GM18873 (cell line): Measurements from ENCODE around the gene IL20.

Experiments
- ATAC-seq: cut with Tn5 transposase; IDR thresholded peaks from one replicate; pipeline ENCODE4 v1.9.1; 2021; ENCODE audit warnings: mild to moderate bottlenecking, moderate library complexity, moderate number of reproducible peaks; ENCODE audit not compliant: unreplicated experiment, low FRiP score

The IL20 gene

DNA sequence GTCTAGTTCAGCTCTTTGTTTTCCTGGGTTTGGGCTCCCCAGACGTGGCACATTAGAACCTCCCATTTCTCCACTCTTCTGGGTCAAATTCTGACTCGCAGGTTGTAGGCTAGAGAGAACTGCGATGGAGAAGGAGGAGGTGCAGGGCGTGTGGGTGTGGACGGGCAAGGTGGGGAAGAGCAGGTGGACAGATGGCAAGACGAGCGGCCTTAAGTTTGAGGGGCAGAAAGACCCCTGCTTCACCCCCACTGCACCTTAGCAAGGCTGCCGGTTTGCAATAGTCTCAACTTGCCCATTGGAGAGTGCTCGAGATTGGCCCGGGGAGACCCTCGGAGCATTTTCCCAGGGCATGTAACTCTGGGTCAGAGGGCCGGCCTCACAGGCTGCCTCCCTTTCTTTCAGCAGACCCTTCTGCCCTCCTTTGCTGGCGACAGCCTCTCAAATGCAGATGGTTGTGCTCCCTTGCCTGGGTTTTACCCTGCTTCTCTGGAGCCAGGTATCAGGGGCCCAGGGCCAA, 33.5 kb downstream of the IL20 start:
- no peak for ATAC-seq

DNA sequence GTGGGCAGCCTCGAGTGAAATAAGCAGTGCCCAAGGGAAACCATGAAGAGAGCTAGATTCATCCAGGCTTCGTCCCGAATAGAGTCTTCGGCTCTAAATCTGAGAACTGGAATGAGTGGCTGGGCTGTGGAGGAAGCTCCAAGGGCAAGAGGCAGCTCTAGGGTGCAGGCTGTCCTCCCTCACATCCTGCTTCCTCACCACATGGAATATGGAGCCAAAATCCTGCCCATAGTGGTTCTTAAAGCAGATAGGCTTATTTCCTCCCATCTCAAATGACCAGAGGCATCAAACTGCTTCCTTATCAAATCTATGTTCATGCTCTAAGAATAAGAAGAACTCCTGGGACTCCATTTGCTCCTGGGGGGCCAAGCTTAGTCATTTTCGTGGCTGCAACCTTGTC, 34.3 kb downstream of the IL20 start:
- no peak for ATAC-seq

DNA sequence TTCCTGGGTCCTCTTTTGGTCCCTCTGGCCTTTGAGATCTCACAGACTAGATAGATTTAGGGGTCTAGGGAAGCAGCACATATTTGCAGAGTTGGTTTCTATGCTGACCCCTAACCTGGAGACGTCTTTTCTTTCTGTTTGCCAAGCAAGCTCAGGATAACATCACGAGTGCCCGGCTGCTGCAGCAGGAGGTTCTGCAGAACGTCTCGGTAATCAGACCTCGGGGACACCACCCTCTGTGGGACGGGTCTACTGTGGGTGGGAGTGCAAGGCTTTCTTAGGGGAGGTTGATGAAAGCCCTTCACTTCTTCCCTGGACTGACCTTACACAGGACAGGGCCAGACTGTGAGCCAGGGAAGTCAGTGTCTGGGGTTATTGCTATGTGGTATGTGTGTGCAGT, 34.7 kb downstream of the IL20 start:
- ATAC-seq, result no peak

DNA sequence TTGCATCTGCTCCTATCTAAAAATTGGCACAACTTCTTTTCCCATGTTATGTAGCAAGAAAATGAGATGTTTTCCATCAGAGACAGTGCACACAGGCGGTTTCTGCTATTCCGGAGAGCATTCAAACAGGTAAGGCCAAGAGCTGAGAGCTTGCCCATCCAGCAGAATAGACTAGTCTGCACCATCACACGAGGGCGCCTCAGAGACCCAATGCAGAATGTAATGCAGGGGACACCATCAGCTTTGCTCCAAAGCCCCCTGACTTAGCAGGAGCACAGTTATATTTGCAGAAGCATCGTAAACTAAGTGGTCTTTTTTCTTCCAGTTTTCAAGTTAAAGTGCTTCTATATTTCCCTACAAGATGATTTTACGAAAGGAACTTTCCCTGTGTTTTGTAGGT, 36.5 kb downstream of the IL20 start:
- ATAC-seq, result no peak

DNA sequence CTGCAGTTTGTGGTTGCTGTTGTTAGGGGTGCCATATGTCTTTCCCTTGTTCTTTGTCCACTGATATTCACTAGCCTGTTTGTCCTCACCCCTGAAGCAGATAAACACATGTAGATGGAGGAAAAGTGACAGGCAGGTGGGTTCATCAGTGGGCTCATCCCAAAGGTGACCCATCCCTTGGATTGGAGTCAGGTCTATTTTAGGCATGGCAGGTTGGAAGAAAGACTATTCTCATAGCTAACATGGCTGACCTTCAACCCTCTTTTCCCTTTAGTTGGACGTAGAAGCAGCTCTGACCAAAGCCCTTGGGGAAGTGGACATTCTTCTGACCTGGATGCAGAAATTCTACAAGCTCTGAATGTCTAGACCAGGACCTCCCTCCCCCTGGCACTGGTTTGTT, 37.3 kb downstream of the IL20 start:
- ATAC-seq, result no peak

DNA sequence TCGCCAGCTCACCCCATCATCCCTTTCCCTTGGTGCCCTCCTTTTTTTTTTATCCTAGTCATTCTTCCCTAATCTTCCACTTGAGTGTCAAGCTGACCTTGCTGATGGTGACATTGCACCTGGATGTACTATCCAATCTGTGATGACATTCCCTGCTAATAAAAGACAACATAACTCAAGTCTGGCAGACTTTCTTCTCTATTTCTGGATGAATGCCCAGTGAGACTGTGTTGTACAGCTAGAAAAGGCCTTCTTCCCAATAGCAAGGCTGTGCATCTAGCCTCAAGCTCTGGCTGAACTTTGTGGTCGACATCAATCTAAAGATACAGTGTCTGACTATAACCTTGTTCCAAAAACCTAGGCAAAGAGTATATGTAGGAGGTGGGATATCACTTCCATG, 38.3 kb downstream of the IL20 start:
- ATAC-seq, result no peak

DNA sequence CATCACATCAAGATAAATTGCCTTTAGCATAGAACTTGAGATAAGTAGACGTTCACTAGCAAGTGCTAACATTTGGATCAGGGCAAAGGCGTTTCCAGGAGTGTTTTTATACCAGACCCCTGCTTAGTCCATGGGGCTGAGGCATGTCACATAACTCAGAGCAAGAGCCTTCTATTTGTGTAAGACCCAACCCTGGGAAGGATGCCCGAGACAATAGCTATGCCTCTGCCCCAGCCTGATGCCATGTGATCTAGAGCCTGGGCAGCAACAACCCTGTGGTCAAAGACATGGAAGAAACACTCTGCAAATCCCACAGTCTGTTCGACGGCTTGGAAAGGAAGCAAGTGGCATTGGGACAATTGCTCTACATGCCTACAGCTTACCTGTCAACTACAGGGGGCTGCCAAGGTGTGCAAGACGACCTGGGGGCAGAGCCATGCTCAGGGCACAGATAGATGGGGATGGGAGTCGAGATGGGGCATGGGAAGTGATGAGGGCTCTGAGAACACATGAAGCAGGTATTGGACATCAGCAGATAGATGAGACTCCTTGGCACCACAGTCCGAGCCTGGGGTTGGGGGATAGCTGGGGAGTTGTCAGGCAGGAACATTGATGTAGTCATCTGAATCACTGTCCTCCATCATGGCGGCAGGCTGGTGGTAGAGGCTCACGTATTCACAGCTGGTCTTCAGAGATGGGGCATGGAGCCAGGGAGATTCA, 39.2 kb downstream of the IL20 start:
- no peak for ATAC-seq

DNA sequence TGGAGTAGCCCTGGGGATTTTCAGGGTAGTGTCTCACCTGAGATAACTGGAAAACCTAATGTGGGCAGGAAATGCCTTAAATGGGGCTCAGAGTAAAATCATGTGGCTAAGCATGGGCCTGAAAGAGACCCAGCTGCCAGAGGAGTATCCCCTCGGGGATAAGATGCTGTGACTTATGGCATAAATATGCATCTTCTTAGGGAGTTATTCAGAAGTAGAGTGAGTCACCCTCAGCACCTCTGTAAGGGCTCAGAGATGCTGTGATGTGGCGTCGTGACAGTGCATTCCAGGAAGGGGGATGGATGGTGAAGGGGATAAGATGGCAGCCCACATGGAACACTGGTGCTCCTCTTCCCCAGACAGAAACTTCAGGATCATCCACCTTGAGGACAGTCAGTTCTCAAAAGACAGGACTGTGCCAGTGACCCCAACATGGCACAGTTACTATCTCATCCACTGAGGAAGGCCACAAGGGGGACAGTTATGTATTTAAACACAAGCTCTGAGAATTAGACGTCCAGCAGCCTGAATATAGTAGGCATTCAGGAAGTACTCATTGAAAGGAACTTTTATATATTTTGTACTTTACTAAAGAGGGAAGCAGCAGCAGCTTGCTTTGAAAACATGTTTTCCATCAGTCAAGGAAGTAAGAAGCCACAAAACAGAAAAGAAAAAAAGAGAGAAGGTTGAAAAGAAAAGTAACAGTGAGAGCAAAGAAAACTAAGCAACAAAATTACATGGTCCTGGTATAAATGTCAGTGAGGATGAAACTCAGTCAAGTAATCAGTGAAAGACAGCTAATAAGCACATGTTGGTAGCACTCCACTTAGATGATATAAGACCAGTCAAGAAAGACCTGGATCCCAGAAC, 40.1 kb downstream of the IL20 start:
- no peak for ATAC-seq

DNA sequence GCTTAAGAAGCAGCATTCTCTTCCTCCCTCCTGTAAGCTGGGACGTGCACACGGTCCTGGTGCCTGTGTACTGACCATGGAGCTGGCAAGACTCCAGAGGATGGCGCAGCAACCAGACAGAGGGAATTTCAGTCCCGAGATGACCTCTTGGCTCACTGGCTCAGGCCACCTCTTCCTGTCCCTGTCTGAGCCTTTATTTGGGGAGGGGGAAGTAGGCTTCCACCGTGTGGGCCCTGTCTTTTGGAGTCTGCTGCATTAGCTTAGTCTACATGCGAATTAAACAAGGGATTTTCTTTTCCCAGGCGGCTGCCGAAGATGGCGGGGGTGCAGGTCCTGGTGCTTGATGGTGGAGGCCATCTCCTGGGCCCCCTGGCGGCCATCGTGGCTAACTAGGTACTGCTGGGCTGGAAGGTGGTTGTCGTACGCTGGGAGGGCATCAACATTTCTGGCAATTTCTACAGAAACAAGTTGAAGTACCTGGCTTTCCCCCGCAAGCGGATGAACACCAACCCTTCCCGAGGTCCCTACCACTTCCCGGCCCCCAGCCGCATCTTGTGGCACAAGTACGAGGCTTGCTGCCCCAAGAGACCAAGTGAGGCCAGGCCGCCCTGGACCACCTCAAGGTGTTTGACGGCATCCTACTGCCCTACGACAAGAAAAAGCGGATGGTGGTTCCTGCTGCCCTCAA, 42.0 kb downstream of the IL20 start:
- no peak for ATAC-seq

DNA sequence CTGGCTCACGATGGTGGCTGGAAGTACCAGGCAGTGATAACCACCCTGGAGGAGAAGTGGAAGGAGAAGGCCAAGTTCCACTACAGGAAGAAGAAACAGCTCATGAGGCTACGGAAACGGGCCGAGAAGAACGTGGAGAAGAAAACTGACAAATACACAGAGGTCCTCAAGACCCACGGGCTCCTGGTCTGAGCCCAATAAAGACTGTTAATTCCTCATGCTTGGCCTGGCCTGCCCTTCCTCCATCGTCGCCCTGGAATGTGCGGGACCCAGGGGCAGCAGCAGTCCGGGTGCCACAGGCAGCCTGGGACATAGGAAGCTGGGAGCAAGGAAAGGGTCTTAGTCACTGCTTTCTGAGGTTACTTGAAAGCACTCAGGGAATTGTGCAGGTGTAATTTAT, 42.6 kb downstream of the IL20 start:
- no peak for ATAC-seq

DNA sequence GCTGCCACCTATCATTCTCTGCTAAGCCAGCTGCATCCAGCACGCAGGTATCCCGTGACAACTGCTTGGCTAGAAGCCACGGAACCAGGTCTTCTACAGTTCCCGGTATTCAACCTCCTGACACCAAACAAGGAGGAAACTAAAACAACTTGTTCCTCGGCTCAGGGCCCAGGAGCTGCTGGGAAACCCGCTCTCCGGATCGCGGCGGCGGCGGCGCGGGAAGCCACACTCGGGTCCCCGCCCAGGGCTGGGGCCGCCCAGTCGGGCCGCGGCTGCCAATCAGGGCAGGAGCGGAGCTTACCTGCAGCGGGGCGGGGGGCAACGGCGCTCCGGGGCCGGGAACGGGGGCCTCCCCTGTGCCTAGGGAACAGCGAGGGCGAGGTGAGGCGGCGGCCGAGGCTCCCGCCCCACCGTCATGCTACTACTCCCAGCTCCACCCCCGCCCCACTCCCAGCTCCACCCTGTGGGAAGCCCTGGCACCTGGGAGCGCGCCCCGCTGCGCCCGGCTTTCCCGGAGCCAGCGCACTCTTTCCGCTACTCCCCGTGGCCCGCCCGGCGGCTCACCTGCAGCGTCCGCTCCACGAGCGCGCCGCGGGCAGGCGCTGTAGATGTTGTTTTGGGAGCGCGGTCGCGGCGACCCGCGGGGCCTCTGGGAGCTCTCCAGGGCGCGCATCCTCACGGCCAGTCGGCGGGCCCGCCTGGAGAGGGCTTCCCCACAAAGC, 43.9 kb downstream of the IL20 start:
- ATAC-seq, result no peak

DNA sequence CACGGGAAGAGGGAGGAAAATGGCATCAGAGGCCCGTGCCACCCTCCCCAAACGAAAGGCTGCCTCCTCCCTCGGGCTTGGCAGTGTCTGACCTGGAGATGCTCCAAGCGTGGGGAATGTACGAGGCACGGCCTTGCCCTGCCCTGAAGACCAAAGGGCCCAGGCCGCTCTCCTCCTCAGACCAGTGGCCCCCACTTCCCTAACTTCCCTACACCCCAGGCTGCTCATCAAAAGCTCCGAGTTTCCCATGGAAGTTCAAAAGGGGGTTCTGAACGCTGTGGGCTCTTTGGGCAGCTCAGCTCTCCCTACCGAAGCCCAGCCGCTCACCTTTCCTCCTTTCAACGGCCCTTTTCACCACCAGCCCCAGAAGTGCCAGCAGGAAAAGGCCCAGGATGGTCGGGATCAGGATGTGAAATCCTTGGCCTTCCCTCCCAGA, 44.5 kb downstream of the IL20 start:
- no peak for ATAC-seq

DNA sequence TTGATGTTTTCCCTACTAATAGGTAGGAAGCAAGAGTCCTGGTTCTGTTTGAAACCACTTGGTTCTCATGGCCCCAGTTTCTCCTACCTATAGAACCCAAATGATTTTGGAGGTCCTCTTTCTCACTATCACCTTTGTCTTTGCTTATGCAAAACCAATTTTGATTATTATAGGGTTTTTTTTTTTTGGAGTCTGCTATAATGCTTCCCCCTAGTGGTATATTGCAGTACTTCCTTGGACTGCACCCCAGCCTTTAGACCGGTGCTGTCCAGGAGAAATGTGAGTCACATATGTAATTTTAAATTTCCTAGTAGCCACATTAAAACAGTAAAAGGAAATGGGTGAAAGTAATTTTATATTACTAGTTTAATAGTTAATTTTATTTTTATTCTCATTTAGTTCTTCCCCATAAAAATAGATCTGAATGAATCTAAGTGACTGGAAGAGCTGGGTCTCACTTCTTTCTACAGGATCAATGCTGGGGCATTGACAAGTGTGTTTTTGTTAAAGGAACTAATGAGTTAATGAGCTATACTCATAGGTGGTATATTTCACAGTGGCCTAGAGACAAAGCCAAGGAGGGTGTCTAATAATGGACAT, 45.7 kb downstream of the IL20 start:
- no peak for ATAC-seq

DNA sequence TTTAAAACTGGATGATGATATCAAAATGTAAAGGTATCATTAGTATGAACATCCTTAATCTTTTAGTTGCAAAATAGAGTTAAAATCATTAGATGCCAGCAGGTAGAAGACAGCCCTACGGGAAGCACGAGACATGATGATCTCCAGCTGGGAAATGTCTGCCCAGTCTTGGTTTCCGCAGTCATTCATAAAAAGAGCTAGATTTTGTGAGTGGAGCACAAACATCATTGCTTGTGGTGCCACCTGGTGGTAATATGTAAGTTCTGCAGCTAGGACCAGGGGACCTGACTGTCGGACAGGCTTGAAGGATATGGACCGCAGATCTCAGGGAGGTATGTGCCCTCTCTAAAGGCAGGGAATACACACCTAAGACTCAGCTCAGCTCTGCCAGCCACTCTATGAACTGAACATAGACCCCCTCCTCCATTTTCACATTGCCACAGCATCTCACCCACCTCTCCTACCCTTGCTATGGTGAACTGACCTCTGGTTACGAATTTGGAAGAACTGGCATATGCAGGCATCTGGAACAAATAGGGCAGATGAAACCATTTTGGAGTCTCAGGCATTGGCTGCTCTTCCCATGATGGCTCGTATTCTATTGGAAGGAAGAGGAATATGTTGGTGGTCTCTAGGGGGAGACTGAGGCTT, 47.1 kb downstream of the IL20 start:
- ATAC-seq, result no peak

DNA sequence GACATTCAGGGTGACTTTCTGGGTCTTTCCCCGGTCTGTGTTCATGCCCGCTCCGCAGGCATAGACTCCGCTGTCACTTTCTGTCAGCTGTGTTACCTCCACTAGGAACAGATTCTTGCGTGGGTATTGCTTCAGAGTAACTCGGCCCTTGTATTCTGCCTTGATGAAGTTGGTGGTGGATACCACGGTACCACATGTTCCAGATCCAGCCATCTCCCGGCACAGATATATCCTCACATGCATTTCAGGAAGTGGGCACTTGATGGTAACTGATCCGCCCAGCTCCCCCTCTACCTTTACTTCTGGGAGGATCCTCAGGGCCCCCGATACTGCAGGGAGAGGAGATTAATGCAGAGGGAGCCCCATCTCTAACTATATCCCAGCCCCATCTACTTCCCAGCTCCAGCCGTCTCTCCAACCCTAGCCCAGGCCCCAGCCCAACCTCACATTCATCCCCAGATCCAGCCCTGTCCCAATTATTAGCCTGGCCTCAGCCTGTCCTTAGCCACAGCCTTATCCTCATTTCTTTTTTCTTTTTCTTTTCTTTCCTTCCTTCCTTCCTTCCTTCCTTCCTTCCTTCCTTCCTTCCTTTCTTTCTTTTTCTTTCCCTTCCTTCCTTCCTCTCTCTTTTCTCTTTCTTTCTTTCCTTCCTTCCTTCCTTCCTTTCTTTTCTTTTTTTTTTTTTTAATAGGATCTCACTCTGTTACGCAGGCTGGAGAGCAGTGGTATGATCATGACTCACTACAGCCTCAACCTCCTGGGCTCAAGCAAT, 48.5 kb downstream of the IL20 start:
- ATAC-seq, result no peak

DNA sequence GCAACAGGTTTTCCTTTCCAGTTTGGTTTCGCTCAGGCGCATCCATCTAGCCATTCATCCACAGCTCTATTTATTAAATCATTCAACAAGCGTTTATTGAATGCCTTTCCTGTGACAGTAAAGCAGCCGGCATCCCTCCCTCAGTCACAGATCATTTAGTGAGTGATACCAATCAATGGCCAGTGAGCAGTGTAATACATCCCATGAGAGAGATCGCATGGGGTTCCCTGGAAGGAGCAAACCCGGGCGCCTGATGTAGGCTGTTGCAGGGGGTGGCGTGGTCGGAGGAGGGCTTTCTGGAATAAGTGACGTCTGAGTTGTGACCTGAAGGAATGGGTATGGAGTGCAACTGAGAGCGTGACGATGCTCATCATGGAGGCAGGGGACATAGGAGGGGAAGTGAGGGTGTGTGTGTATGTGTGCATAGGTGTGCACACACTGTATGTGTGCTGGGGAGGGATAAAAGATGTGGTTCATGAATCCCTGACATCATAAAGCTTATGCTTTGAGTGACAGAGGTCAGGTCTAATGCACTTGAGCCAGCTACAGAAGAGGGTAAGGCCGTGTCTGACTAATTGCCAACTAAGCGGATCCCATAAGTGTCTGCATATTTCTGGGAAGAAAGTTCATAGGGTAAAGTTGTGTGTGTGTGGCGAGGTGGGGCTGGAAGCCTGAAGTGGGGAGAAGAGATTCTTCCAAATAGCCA, 49.8 kb downstream of the IL20 start:
- ATAC-seq, result no peak

DNA sequence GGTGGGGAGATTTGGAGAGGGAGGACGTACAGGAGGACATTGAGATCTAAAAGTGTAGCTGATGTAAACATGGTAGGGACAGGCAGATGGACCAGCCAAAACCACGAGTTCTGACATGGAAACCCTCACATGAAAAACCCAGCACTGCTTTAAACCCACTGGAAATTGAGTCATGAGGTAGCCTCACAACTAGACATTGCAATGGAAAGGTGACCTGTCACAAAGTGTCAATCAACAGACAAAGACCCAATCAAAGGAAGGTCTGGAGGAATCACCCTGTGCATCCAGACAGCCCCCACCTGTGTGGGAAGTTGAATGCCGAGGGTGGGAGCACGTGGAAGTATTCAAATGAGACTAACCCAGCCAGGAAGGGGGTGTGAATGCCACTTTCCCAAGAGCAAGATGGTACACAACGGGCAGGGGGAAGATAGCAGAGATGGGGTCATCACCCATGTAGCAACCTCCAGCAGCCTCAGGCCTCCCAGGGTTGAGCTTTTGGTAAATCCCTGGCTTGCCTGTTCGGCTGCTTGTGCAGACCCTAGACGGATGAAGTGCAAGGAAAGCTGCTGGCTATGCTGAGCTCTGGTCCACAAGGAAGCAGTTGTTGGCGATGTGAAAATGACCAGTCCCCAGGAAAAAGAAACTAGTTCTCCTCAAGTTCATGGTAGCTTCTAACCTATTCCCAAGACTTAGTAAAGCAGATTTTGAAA, 50.7 kb downstream of the IL20 start:
- ATAC-seq, result no peak

DNA sequence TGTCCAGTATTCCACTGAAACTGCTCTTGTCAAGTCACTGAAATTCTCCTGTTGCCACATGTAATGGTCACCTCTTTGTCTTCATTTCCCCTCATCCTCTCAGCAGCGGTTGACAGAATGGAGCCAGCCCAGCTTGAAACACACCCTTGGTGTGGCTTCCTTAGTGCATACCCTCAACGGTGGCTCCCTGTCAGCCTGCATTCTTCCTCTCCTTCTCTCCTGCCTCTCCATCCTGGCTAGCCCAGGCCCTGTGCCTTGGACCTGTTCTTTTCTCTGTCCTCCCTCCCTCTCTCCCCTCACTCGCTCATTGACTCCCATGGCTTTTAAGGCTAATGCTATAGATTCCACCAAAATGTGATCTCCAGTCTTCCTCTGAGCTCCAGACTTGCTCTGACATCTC, 52.7 kb downstream of the IL20 start:
- no peak for ATAC-seq
